Osteocyte (in vitro differentiated cells): ENCODE measurements around the gene ZMIZ1. TPM values are rescaled to one million over a fixed set of nuclear protein-coding genes. Genes with fewer than 3 reads are reported as not detected.

Experiments
- DNase-seq: peaks from one replicate; pipeline ENCODE4 v3.0.0; 2021; ENCODE audit warnings: mixed read lengths; ENCODE audit not compliant: unreplicated experiment; ENCODE audit errors: extremely low spot score
- H3K27ac Mint-ChIP-seq: one replicate; pipeline ENCODE4 v1.8.0; 2021; ENCODE audit warnings: mild to moderate bottlenecking, mixed read lengths; ENCODE audit not compliant: unreplicated experiment
- H3K27me3 Mint-ChIP-seq: one replicate; pipeline ENCODE4 v1.8.0; 2021; ENCODE audit warnings: mixed read lengths; ENCODE audit not compliant: unreplicated experiment
- H3K36me3 Mint-ChIP-seq: one replicate; pipeline ENCODE4 v1.8.0; 2021; ENCODE audit warnings: mixed read lengths; ENCODE audit not compliant: unreplicated experiment
- H3K4me1 Mint-ChIP-seq: one replicate; pipeline ENCODE4 v1.8.0; 2021; ENCODE audit warnings: mixed read lengths; ENCODE audit not compliant: unreplicated experiment
- H3K4me3 Mint-ChIP-seq: one replicate; pipeline ENCODE4 v1.8.0; 2021; ENCODE audit warnings: mild to moderate bottlenecking, moderate library complexity, mixed read lengths; ENCODE audit not compliant: unreplicated experiment
- H3K9me3 Mint-ChIP-seq: one replicate; pipeline ENCODE4 v1.8.0; 2021; ENCODE audit warnings: mixed read lengths; ENCODE audit not compliant: unreplicated experiment
- CTCF ChIP-seq: fragments of 200-600 bp; sonication (generic); IDR thresholded peaks from 2 replicates; pipeline ENCODE4 v1.5.0; 2021; ENCODE audit warnings: antibody characterized with exemption, mild to moderate bottlenecking, moderate library complexity
- total RNA-seq: library from RNA; stranded (reverse); gene quantifications from 2 replicates; pipeline ENCODE4 v1.2.1, GENCODE V29; 2021

The ZMIZ1 gene
- total RNA-seq, 1 donor from 2014 or later, result 90.5 TPM

DNA sequence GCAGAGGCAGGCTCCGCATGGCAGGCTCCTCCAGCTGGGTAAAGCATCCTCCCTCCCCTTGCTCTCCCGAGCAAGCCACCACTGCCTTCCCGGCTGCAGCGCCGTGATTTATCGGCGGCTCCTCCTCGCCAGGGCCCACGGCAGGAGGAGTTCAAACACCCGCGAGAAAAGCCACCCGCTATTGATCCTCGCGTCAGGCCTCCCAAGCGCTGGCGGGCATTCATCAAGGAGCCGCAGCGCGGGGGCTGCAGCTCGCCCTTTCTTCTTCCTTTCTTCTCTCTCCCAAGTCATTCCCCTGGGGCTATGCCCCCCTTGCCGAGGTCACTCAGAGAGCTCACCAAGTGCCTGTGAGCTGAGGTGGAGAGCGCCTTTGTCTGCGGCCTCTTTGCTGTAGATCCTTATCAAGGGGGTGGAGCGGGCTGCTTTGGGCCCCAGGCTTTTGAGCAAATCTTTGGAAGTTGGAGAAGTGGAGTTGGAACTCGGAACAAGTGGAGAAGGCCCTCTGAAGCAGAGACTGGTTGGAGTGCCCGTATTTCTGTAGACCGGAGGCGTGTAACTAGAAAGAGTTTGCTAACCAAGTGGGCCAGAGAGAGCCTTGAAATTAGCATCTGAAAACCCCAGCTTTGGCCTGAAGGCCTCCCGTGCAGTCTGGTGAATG, 171.3 kb downstream of the ZMIZ1 start:
- DNase-seq, result no peak
- no peak overlapping the region for H3K4me3 Mint-ChIP-seq
- H3K9me3 Mint-ChIP-seq, result no peaks in the 10 kb centered on the region
- H3K27me3 Mint-ChIP-seq, result no peaks in the 10 kb centered on the region
- peaks cover 9% of the 10 kb centered on the region for H3K36me3 Mint-ChIP-seq
- TF ChIP-seq CTCF, result no peak
- no peak overlapping the region for H3K27ac Mint-ChIP-seq
- H3K4me1 Mint-ChIP-seq, result peaks cover 53% of the 10 kb centered on the region

- H3K9me3 Mint-ChIP-seq, result no peaks in the 10 kb centered on the region
- TF ChIP-seq CTCF, result no peak
- DNase-seq, result no peak
Measured at GRCh38 chr10:79241629-79241989, 172.8 kb downstream of the ZMIZ1 start.

GRCh38 chr10:79241990-79242619, 173.3 kb downstream of the ZMIZ1 start:
- peaks cover 4% of the 10 kb centered on the region for H3K36me3 Mint-ChIP-seq

More at GRCh38 chr10:79241629-79241989, 172.8 kb downstream of the ZMIZ1 start:
- Mint-ChIP-seq H3K36me3 (peaks cover 7% of the 10 kb centered on the region), H3K4me1 (peaks cover 63% of the 10 kb centered on the region), H3K4me3 (peak overlapping the region; percentile 56), H3K27ac (peak overlapping the region; percentile 46), H3K27me3 (no peaks in the 10 kb centered on the region)

GRCh38 chr10:79242620-79243152, 173.9 kb downstream of the ZMIZ1 start:
- H3K4me3 Mint-ChIP-seq, result peak overlapping the region; percentile 54
- H3K4me1 Mint-ChIP-seq, result peaks cover 63% of the 10 kb centered on the region
- no peaks in the 10 kb centered on the region for H3K9me3 Mint-ChIP-seq
- no peak for TF ChIP-seq CTCF
- peak; percentile 88 for DNase-seq
- H3K36me3 Mint-ChIP-seq, result peaks cover 4% of the 10 kb centered on the region
- H3K27me3 Mint-ChIP-seq, result no peaks in the 10 kb centered on the region
- H3K27ac Mint-ChIP-seq, result no peak overlapping the region

More at GRCh38 chr10:79241990-79242619, 173.3 kb downstream of the ZMIZ1 start:
- TF ChIP-seq CTCF, result no peak
- peak overlapping the region; percentile 56 for H3K4me3 Mint-ChIP-seq
- H3K9me3 Mint-ChIP-seq, result no peaks in the 10 kb centered on the region
- H3K27ac Mint-ChIP-seq, result peak overlapping the region; percentile 46
- no peaks in the 10 kb centered on the region for H3K27me3 Mint-ChIP-seq
- H3K4me1 Mint-ChIP-seq, result peaks cover 63% of the 10 kb centered on the region
- DNase-seq, result no peak
